NOMO-1 treated with dmso at 0.1 percent for 144 hours (cell line): Measurements from ENCODE around the gene SUSD1.
A peak's percentile ranks its signal among the peaks of the same experiment; 100 is the strongest.

ENCODE experiments used
- DNase-seq: peaks from one replicate; lab custom pipeline; 2025; ENCODE audit not compliant: unreplicated experiment; lab: John Stamatoyannopoulos, UW

SUSD1 gene

DNA sequence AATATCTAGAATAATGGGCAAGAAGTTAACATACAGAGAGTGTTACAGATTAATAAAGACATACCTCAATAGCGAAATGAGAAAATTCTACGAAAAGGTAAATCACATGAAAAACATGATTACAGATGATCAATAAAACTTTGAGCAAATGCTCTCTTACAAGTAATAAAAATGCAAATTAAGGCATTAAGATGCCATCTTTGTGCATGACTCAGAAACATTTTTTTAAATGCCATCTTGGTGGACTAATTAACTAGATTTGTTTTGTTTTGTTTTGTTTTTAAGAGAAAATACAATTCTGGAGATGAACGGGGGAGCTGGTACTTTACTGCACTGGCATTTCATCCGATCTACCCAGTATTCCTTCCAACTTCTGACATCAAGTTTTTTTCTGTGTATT lies 130.2 kb downstream of the SUSD1 start:
- no peak for DNase-seq

DNA sequence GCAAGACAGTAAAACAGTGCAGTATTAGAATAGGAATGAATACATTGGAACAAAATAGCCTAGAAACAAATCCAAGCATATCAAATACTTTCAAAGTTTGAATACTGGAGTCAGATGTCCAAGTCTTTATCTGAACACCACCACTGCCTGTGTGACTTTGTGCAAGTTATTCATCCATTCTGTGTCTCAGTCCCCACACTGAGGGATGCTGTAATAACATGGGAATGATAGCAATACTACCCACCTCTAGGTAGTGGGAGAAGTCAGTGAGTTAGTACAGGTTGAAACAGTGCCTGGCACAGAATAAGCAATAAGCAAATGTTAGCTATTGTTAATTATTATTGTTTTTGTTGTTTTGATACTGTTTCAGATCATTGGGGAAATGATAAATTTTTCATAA lies 130.9 kb downstream of the SUSD1 start:
- DNase-seq: no peak

DNA sequence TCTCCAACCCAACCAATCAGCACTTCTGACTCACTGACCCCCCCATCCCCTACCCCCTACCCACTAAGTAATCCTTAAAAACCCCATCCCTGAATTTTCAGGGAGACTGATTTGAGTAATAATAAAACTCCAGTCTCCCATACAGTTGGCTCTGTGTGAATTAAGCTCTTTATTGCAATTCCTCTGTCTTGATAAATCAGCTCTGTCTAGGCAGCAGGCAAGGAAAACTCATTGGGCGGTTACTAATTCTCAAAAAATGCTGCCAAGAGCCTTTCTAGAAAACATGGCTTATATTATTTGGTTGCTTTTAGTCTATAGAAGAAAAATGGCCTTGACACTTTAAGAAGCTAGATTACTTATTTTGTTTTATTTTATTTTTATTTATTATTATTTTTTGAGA lies 131.7 kb downstream of the SUSD1 start:
- DNase-seq: no peak

DNA sequence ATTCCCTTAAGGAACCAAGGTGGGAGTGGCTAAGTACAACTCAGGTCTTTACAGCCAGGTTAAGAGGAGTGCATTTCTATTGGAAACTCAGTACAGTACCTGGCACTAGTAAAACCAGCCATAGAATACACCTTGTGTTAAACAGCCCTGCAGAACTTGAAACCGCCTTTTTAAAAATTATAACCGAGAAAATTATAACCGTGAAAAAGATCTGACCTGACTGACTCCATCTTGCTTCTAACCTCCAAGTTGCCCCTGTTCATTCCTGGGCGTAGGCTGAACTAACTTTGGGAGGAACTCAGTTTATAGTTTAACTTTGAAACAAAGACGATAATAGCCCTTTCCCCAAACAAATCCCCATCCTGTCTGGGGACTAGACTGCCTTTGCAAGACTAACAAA lies 132.3 kb downstream of the SUSD1 start:
- DNase-seq: no peak

DNA sequence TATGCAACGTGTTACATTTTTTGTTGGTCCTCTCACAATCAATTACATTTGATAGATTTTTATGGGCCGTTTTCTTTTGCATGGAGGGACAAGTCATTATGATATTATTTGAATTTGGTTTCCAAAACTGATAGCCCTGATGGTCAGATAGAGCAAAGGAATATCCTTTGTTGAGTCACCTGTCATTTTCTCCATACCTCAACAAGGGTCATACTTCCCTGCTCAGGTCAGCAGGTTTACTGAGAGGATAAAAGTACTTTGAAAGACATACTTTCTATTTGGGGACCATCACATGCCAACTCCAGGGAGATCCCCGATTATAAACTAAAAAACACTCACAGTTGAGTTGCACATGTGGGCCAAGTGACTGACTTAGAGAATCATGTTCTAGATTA lies 132.9 kb downstream of the SUSD1 start:
- no peak for DNase-seq

DNA sequence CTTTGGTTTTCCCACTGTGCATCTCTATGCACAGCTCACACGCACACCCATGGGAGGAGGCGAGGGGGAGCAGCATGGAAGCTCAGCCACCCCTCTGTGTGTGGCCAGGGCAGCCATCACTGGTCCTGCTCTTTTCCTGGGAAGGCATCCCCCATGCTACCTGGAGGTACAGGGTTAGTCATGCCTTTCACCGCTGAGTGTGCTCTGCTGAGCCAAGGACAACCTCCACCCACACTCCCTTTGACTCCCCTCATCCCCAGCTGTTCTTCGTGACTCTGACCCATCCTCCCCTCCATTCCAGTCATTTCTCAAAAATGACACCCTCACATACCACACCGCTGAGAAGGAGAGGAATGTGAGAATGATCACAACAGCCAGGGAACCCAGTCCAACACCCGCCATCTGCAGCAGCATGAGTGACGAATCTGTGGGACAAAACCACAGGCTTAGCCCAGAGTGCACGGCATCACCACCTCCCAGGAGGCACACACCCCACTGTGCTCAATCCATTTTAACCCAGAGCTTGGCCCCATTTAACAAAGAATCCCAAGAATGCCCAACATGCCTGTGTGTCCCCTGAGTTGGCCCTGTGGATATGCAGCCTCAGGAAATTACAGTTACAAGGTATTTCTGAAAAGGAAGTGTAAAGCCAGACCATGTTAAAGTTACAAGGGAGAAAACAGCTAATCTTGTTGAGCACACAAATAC lies 133.4 kb downstream of the SUSD1 start:
- no peak for DNase-seq

DNA sequence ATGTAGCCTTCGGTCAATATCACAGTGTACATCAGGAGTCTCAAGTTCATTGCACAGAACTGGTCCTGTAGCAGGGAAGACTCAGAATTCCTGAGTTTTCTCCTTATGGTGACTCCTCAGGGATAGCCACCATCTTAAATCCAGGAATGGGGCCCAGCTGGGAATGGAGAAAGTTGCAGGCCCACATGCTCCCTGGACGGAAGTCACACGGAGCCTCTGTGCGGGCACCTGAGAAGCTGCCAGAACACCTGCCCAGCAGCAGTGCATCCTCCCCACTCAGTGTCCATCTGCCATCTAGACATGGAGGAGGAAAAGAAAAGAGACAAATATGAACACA lies 133.9 kb downstream of the SUSD1 start:
- no peak for DNase-seq

DNA sequence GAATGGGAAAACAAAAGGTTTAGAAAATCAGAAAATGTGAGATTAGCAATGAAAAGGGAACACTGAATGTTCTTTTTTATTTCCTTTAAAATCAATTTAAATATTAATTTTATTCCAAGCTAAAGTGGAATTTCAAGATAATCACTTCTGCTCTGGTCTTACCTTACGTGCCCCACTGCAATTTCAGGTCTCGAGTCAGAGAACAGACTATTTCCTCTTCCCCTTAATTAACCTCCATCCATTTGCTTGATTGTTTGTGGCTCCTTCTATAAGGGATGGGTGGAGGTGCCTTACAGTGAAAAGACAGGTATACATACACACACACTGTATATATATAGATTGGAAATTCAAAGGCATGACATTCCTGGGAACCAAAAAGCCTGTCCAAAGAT lies 137.1 kb downstream of the SUSD1 start:
- DNase-seq: peak; percentile 37

DNA sequence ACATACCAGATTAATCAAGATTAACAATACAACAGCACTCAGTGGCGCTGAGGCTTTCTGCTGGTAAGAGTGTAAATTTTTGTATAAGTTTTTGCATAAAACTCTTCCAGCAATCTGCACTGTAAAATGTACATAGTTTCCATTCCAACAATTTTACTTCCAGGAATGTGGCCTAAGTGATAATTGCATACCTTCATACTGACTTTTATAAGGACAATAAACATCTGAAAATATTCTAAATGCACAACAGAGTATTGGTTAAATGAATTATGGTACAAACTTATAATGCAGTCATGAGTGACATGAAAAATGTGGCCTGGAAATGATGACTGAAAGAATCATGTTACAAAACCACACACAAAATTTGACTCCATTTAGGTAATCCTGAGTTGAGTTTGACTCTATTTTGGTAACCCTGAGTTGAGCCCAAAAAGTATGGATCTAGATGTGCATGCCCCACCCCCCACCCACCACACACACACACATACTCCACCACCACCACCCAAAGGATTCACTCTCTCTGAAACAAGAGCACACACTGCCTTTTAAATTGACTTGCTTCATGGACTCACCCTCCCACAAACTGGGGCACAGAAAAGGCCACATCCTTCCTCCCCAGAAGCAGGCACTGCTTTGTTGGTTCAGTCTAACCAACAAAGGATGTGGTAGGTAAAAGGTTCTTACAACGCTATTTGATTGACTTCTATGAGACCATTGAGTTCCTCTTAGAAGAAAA lies 137.6 kb downstream of the SUSD1 start:
- peak; percentile 63 for DNase-seq

DNA sequence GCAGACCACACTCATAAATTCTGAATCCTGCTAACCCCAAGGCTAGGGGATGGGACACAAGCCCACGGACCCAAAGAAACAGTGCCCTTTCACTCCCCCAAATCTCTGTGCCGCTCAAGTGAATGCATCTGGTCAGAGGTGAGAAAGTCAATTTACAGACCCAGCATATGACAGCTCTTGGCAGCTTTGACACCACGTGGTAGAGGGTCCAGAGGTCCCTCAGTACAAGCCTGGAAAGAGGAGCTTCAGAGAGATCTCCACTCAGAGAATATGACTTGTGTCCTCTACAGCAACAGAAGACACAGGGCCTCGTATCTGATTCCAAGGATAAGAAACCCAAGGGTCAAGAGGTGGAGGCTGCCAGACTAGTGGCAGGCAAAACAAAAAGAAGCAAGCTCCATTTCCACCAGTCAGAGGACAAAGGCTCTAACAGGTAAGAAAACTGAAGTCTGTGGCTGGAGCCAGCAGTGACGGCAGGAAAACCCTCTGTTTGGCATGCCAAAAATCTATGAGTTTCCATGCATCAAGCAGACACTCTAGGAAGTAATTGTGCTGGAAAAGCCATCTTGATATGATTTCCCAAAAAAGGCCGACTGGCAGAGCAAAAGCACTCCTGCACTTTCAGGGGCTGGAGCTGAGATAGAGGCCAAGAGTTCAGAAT lies 139.8 kb downstream of the SUSD1 start:
- DNase-seq: no peak

DNA sequence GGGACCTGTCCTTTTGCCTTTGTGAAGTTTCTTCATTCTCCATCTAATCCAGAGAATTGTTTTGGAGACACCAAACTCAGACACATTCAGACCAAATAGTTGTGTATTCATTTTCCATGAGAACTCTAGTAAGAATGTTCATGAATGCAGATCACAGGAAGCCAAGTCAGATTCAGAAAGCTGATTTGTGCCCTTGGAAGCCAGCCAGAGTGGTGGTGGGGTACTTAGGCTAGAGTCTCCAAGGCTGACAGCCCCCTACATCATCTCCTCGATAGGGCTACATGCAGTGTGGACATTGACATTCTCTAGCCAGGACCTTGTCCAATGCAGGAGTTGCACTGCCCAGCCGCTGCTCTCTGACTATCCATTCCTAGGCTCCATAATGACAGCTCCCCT lies 140.9 kb downstream of the SUSD1 start:
- no peak for DNase-seq

DNA sequence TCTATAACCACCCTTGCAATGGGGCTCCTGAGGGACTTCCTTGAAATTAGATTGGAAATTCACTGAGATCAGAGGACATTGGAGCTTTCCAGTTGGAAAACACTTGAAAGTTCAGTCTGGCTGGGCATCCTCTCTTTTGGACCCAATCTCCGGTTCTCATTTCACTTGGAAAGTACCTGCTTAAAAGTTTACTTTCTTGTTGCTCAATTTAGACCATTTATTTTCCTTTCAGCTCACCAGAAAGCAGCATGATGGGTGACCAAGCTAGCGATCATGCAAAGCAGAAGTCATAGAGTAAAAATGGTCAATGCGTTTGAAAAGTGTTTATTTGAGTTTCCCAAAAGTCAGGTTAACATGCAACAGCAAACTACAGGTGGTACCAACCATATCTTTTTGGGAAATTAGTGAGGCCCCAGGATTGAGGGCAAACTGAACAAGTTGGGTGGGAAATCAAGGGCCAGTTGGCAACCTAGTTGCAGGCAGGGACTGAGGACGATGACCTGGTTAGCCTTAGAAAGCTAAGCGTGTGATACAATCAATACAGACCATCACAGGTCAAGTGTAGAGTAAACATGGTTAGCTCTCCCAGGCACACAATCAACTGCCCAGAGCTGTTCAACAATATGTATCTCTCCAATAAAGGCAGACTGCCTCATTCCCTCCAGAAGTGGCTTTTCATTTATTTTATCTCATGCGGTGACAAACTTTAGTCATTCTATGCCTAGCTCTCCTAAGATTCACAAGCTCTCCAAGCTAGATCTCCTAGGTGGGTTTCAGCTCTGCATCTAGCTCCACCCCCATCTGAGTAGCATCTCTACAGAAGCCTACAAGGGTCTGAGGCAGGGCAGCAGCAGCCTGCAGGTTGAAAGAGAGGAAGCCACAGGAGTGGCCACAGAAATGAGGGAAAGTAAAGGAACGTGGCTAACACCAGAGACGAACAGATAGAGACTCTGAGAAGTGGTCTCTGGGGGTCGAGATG lies 141.6 kb downstream of the SUSD1 start:
- no peak for DNase-seq

DNA sequence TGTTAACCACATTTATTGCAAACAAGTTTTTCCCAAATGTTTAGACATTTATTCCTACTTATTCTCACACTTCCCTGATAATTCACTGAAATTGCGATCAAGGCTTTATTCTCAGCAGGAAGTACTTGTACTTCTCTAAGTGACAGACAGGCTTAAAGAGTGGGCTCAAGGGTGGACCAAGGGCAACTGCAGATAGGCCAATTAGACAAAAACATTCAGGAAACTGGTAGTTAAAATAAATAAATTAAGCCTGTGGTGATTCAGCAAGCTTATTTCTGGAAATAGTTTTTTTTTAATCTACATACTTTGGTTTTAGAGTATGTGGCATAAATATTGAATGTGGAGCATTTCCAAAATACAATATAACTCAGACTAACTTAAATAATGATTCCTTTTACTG lies 142.4 kb downstream of the SUSD1 start:
- no peak for DNase-seq

DNA sequence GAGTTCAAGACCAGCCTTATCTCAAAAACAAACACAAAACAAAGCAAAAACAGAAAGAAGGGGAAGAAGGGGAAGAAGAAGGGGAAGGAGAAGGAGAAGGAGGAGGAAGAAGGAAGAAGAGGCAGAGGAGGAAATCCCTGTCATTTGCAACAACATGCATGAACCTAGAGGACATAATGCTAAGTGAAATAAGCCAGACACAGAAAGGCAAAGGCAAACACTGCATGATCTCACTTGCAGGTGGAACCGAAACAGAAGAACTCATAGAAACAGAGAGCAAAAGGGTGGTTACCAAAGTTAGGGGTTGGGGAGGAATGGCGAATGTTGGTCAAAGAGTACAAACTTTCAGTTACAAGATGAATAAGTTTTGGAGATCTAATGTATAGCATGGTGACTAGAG lies 143.1 kb downstream of the SUSD1 start:
- no peak for DNase-seq

DNA sequence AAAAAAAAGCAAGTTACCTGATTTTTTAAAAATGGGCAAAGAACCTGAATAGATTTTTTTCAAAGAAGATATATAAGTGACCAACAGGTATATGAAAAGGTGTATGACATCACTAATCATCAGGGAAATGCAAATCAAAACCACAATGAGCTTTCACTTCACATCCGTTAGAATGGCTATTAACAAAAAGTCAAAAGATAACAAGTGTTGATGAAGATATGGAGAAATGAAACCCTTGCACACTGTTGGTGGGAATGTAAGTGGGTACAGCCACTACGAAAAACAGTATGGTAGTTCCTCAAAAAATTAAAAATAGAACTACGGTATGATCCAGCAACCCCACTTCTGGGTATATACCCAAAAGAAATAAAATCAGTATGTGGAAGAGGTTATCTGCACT lies 143.7 kb downstream of the SUSD1 start:
- no peak for DNase-seq

DNA sequence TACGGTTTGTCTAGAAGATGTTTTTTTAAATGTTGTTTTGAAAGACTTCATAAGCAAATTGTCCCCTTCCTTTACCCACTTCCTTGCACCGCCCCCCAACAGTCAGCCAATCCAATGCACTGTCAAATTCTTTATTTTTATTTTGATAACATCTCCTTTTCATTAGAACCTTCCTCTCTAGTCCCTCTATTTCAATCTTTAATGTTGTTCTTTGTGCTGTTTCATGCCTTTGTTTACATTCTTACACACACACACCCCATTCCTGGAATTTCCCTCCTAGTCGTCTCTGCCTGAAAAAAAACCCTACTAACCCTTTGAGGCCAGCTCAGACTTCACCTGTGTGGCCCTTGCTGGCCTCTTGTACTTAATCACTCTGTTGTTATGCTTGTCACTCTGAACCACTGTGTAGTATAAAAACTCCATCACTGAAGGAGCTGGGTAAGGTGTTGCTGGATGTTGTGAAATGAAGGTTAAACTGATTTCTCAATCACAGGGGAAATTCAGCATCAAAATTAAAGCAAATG lies 145.1 kb downstream of the SUSD1 start:
- DNase-seq: no peak

DNA sequence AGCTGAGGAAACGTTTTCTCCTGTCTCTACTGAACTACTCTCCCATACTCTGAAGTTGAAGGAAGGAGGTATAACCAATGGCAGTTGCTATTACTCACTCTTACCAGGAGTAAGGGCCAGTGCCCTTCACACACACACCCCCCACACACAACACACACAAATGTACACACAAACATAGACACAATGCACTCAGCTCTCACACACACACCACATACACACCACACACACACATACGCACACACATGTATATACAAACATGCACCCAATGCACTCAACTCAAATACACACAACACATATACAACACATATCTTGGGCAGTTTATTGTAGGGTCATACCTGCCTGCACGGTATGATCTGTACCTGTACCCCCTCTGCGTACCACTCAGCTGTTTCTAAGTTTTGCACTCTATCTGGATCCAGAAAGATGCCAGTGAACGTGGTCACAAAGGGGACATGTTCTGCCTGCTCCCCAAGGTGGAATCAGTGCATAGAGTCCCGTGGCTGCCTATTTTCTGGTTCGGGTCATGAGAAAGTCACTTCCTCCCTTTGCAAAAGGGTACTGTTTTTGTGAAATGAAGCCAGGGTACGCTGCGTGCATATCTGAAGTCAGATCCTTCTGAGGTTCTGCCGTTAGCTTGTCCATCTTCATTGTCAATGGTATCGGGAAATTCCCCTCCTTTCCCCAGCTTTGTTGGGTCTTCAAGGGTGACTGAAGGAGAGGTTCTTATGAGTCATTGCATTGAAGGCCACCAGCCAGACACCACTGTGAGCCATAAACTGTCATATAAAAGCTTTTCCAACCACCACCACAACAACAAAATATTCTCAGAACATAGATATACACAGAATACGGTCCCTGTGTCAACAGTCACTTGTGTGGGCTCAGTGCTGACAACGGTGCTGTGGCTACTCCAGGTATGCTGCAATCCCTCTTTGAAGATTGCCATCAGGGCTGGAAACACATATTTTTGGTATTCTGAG lies 146.6 kb downstream of the SUSD1 start:
- no peak for DNase-seq

DNA sequence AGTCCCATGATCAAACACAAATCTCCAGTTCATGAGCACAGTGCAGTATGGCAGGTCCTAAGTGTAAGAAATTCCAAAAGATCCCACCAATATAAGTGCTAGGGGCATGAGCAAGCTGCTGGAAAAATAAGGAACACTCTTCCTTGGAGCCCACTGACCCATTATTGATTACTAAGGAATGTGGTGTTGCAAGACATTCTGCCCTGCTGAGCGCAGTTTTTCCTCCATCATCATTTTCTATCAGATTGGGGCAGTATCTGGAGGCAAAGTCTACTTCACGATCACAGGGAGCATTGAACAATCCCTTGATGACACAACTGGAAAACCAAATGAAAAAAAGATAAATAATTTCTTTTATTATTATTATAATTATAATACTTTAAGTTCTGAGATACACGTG lies 149.2 kb downstream of the SUSD1 start:
- no peak for DNase-seq

DNA sequence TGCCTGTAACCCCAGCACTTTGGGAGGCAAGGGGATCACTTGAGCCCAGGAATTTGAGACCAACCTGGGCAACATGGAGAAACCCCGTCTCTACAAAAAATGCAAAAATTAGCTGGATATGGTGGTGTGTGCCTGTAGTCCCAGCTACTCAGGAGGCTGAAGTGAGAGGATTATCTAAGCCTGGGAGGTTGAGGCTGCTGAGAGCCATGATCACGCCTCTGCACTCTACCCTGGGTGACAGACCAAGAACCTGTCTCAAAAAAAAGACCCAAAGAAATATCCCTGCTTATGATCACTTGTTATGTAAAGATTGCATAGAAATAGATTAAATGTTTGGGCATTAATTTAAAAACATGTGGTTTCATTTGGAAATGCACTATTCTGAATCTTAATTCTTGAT lies 153.4 kb downstream of the SUSD1 start:
- no peak for DNase-seq
